HK-2 (cell line): ENCODE results near the gene UBE2C.
A peak's percentile ranks its signal among the peaks of the same experiment; 100 is the strongest.
"Not testable (repeated sequence)": the region's sequence is repeated elsewhere in the genome, so short reads cannot be mapped to it uniquely, and the experiment has no call there.

Source experiments
- DNase-seq: peaks from one replicate; pipeline ENCODE4 v3.0.0-alpha.2; 2018; ENCODE audit not compliant: unreplicated experiment

UBE2C gene

GRCh38 chr20:45797955-45798354 lies 14.5 kb upstream of the UBE2C start:
- DNase-seq, result not testable (repeated sequence)

DNA sequence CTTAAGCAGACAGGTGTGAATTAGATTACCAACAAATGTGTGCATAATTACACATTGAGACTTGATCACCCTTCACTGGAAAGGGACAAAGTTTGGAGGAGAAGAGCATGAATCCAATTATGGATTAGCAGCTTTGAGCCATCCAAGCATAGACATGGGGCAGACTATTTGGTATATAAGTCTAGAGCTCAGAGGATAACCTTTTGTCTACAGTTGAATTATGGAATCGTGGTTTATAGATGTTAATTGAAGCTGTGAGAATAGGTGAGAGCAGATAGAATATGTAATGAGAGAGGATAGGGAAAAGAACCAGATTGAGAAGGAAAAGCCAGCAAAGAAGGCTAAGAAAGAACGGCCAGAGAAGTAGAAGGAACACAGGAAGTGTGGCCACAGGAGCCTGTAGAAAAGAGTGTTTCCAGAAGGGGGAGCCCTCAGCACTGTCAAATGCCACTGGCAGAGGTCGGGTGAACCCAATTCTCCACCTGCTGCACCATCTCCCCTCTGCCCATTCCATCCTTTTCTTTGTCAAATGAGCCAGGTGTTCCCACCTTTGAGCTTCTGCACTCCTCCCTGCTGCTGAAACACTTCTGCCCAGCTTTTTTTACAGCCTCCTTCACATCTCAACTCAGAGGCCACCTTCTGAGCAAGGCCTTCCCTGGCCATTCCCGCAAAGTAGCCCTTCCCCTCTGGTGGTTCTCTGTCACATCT lies 13.4 kb upstream of the UBE2C start:
- peak; percentile 63 for DNase-seq

DNA sequence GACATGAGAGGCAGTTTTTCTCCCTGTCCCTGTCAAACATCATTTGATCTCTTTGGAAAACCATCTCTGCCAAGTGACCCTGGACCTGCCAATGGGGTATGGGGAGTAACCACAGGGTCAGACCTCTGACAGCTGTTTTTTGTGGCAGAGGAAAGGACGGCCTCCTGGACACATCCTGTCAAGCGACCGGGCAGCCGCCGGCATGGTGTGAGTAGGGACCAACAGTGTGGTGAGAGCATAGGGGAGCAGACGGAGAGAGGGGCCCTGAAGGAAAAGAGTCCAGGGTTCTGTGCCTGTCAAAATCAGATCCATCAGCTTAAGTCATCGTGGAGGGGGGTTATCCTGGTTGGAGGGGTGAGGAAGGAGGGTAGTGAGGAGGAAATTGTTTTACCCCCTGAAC lies 10.6 kb upstream of the UBE2C start:
- no peak for DNase-seq

DNA sequence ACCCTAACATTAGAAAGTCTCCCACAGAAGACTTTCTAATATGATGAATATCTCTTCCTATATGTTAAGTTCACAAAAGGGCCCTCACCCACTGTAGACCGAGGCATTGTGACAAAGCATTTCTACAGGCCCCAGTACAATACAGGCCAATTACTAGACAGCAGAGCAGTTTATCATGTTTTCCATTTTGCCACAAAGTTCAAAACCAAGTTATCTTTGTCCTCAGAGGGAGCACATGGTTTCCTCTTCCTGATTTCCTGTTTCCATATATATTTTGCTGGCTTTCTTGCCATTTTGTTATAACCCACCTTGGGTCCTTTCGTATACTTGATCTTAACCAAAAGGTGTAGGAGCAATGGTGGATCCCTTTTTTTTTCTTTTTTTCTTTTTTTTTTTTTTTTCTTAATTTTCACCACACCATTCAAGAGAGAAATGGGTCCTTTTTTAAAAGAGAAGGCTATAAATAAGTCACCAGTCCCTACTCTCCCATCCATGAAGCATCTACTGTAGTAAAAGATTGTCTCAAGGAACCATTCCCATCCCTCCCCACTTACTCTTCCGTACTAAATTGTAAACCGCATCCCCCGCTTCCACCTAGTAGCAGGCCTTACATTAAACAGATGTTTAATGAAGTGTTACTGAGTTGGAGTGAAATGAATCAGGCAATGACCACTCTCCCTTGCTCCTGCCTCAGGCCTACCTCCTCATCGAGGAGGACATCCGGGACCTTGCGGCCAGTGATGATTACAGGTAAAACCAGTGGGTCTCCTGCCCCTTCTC lies 2.1 kb upstream of the UBE2C start:
- no peak for DNase-seq

- no peak for DNase-seq
Measured at GRCh38 chr20:45813006-45813340, 529 bp downstream of the UBE2C start.

DNA sequence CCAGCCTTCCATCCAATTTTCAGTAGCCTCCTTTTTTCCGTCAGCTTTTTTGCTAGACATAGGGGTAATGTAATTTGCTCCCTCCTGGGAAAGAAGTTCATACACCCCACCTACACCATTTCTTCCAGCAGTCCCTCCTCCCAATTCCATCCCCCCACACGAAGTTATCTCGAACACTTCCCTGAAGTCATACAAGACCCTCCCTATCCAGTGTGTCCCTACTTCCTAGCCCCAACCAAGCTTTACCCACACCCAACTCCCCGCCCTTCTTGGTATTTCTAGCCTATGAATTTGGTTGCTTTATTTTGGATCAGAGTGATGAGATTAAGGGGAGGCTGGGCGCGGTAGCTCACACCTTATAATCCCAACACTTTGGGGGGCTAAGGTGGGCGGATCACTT lies 1.0 kb downstream of the UBE2C start:
- DNase-seq, result no peak

- no peak for DNase-seq
Measured at GRCh38 chr20:45814314-45814713, 1.9 kb downstream of the UBE2C start.

- DNase-seq, result no peak
Measured at GRCh38 chr20:45816951-45817350, 4.5 kb downstream of the UBE2C start.

DNA sequence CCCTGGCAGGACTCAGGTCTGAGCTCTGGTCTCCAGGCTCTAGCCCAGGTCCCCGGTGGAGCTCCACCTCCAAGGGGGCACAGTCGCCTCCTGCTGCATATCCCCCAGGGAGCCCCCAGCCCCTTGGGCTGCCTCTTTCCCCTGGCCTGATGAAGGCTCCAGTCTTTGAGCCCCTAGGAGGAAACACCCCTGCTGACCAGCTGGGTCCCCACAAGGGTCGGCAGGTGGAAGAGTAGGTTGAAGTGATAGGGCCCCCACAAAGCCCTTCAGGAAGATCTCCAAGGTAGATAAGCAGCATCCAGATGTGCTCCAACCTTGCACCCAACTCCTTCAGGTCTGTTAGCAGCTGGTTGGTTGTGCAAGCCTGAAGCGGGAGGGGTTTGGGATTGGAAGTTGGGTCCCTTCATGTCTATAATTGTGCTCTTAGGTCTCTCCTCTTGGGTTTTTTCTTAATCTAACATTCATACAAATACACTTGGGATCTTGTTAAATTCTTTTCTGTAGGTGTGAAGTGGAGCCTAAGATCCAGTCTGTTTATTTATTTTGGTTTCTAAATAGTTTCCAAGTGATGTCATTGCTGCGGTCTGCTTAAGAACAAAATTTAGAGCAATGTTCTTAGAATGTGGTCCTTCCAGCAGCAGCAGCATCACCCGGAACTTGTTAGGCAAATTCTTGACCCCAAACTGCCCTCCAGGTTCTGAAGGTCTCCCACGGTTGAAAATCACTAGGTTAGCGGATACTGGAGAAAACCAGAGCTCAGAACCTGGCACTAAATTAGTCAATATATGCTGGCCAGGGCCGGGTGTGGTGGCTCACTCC lies 5.1 kb downstream of the UBE2C start:
- DNase-seq, result no peak

DNA sequence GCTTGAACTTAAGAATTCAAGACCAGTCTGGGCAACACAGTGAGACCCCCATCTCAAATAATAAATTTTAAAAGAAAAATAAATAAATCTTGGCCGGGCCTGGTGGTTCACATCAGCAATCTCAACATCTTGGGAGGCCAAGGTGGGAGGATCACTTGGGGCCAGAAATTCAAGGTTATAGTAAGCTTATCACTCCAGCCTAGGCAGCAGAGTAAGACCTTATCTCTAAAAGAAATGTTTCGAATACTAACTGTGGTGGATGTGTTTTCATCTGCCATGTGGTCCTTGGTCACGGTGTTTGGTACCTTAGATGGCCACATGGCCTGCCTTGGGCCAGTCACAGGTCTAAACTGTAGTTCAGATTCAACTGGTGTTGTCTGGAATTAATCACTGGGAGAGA lies 5.8 kb downstream of the UBE2C start:
- DNase-seq, result no peak

DNA sequence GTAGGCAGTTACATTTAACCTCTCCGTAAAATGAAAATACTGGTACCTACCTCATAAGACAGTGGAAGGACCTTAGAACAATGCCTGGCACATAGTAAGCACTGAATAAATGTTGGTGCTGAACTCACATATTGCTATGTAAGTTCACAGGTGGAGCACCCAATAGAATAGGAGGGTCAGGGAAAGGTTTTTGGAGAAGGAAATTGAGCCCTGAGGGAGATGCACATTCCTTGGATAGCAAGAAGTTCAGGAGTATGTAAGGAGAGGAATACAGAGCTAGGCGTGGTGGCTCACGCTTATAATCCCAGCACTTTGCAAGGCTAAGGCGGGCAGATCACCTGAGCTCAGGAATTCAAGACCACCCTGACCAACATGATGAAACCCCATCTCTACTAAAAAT lies 7.0 kb downstream of the UBE2C start:
- DNase-seq, result no peak

DNA sequence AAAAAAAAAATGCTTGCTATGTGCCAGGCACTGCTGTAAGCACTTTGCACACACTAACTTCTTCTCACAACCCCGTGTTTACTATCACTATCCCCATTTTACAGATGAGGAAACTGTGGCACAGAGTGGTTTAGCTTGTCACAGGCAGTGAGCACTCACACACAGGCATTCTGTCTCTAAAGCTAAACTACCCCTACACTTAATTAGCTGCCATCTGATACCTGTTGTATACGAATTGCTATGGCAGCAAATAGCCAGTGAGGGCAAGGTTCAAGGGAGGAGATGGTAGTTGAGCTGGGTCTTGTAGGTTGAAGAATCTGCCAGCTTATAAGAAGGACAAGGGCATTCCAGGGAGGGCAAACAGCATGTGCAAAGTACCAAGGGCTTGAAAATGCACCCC lies 9.5 kb downstream of the UBE2C start:
- no peak for DNase-seq

- peak; percentile 57 for DNase-seq
Measured at GRCh38 chr20:45822857-45823256, 10.4 kb downstream of the UBE2C start.

- no peak for DNase-seq
Measured at GRCh38 chr20:45823949-45824835, 11.7 kb downstream of the UBE2C start.

- no peak for DNase-seq
Measured at GRCh38 chr20:45826381-45827019, 14.1 kb downstream of the UBE2C start.

DNA sequence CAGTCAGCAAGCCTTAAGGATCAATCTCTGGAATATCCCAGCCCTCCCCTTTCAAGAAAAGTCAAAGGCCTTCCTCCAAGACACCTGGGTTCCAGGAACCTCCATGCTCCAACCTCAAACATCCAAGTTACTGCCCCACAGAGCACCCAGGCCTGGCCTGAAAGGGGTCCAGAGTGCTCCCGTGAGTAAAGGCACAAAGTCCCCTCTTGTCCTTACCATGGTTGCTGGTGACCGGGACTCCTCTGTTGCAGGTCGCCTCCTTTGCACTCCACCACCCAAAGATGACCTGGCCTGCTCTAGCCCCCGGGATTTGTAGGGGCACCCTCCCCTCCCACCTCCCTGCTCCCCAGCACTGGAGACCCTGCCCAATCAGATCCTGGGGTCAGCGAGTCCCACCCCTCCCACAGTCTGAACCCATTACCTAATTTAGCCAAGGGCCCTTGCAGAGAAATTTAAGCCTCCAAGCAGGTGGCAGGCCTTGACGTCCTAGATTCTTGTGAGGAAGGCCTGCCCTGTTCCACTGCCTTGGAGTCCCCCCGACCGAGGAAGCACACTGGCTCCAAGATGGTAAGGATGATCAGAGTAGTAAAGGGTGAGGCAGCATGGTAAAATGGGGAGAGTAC lies 14.7 kb downstream of the UBE2C start, which contains the start of gene TNNC2:
TSS of gene TNNC2 (minus strand) at position 283 of the 623 bp plus-strand sequence. CDS start at position 219, 64 bp downstream.
- DNase-seq, result no peak

DNA sequence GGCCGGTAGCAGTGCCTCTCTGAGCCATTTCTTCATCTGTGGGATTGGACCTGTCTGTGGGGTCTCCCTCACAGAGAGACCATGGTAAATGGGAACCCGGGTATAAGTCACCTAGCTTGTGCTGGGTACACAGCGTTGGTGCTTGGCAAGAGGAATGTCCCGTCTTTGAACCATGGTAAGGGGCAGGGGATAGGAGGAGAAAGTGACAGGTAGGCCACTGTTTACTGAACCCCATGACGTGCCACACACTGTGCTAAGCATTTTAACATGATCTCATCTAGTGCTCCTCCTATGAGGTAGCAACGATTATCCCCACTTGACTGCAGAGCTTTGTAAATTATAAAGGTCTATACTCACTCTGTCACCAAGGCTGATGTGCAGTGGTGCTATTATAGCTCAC lies 15.3 kb downstream of the UBE2C start:
- DNase-seq, result no peak

DNA sequence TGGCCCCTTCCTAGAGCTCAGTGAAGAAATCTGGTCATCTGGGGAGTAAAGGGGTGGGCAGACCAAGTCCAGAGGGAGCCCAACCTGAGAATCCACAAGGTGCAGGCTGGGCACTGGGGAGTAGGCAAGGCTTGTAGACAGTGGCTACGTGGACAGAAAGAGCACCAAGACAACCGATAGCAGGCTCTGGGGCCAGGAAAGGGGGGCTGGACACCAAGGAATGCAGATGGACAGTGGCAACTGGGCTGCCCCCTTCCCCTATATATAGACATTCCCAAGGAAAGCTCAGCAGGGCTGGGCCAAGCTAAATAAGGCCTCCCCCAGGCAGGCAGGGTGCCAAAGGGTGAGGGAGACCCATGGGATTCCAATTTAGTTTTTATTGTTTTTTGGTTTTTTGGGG lies 16.1 kb downstream of the UBE2C start:
- DNase-seq, result no peak

GRCh38 chr20:45829673-45830106 lies 17.2 kb downstream of the UBE2C start:
- DNase-seq, result not testable (repeated sequence)

DNA sequence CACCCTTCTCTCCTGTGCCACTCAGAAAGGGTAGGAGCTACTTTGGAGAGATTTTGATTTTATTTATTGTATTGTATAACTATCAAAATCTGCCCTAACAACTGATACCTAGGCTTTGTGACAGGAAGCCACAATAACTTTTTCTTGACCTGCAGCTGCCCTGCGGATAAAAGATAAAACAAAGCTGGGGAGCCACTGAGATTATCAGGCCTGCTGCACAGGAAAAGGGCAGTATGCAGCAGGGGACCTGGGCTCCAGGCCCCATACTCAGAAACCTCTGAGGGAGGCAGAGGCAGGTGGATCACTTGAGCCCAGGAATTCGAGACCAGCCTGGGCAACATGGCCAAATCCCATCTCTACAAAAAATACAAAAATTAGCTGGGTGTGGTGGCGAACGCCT lies 20.2 kb downstream of the UBE2C start:
- DNase-seq, result no peak
